PFSK-1 (cell line): ENCODE measurements around the gene HACD2.

Experiments used
- FOXP2 ChIP-seq: optimal IDR thresholded peaks from 2 replicates; pipeline ENCODE3; 2011; ENCODE audit warnings: borderline replicate concordance, control low read depth, inconsistent platforms; ENCODE audit not compliant: insufficient read depth; ENCODE audit errors: extremely low read length, extremely low read depth
- POLR2AphosphoS5 ChIP-seq: IDR thresholded peaks from 2 replicates; pipeline ENCODE4 v1.6.1; 2012; ENCODE audit warnings: low read depth, mild to moderate bottlenecking, control low read depth, low read length, moderate library complexity
- REST ChIP-seq, 2 experiments: IDR thresholded peaks; 2 replicates each; pipeline versions ENCODE4 v1.6.1 to v1.8.0; 2011 to 2012; ENCODE audit warnings: low read depth in 2 of 2, low read length in 2 of 2, control low read depth in 1 of 2, inconsistent platforms in 1 of 2, mild to moderate bottlenecking in 1 of 2, moderate library complexity in 1 of 2; ENCODE audit not compliant: insufficient read depth in 1 of 2
- SIN3A ChIP-seq: IDR thresholded peaks from 2 replicates; pipeline ENCODE4 v1.6.1; 2012; ENCODE audit warnings: mild to moderate bottlenecking, low read length, moderate library complexity, borderline replicate concordance; ENCODE audit not compliant: insufficient read depth
- TAF1 ChIP-seq: IDR thresholded peaks from 2 replicates; pipeline ENCODE4 v1.6.1; 2012; ENCODE audit warnings: low read length, control low read depth, borderline replicate concordance; ENCODE audit not compliant: insufficient read depth

Gene HACD2

DNA sequence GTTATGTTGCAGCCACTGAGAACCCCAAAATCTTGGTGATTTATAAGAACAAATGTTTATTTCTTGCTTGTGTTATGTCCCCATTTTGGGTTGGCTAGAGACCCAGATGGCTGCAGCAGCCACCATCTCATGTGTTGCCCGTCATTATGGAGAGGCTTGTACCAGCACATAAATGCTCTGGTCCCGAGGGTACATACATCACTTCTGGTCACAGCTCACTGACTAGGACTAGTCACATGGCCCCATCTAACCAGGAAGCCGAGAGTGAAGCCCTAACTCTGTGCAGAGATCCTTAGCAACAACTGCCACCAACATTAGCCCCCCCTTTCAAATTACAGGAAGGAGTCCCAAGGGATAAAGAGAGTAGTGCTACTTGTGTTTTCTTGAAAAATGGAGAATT, 25.5 kb upstream of the HACD2 start:
- TF ChIP-seq REST (IDR thresholded peaks at IDR 0.05; ENCODE audit: insufficient read depth in 1 of 2, low read depth in 2 of 2, low read length in 2 of 2): no peak
- TF ChIP-seq POLR2AphosphoS5: no peak
- TF ChIP-seq SIN3A: no peak
- TF ChIP-seq FOXP2: no peak
- no peak for TF ChIP-seq TAF1

GRCh38 chr3:123609063-123609462, 24.2 kb upstream of the HACD2 start:
- no peak for TF ChIP-seq POLR2AphosphoS5
- no peak for TF ChIP-seq TAF1
- no peak for TF ChIP-seq FOXP2
- no peak for TF ChIP-seq REST (IDR thresholded peaks at IDR 0.05; ENCODE audit: insufficient read depth in 1 of 2, low read depth in 2 of 2, low read length in 2 of 2)
- TF ChIP-seq SIN3A: no peak

GRCh38 chr3:123608263-123608937, 23.5 kb upstream of the HACD2 start:
- TF ChIP-seq SIN3A (no peak), TAF1 (no peak), POLR2AphosphoS5 (no peak), FOXP2 (no peak), REST (IDR thresholded peaks at IDR 0.05; ENCODE audit: insufficient read depth in 1 of 2, low read depth in 2 of 2, low read length in 2 of 2) (no peak)

- TF ChIP-seq REST (IDR thresholded peaks at IDR 0.05; ENCODE audit: insufficient read depth in 1 of 2, low read depth in 2 of 2, low read length in 2 of 2): no peak
- no peak for TF ChIP-seq POLR2AphosphoS5
- TF ChIP-seq SIN3A: no peak
- no peak for TF ChIP-seq TAF1
- TF ChIP-seq FOXP2: no peak
These were observed 21.7 kb upstream of the HACD2 start for GRCh38 chr3:123606527-123606926.

DNA sequence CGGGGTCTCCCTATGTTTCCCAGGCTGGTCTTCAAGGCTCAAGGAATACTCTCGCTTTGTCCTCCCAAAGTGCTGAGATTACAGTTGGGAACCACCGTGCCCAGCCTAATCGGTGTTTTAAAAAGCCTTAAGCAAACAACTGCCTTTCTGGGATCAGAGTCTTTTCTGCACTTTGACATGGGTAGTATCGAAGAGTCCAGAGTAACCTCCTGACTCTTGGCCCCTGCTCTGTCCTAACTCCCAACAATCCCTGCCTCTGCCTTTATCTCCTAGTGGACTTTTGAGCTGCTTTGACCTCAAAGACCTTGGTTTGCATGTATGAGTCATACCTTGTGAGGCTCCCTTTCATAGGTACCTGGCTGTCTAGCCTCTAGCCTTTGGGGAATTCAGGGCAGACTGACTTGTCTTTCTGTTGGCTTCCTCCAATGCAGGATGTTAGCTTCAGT, 21.0 kb upstream of the HACD2 start:
- TF ChIP-seq SIN3A: no peak
- no peak for TF ChIP-seq REST (IDR thresholded peaks at IDR 0.05; ENCODE audit: insufficient read depth in 1 of 2, low read depth in 2 of 2, low read length in 2 of 2)
- TF ChIP-seq FOXP2: no peak
- no peak for TF ChIP-seq TAF1
- TF ChIP-seq POLR2AphosphoS5: no peak
